HG02642 (cell line): Measurements from ENCODE around the gene XAGE1A.
"Not testable (repeated sequence)": the region's sequence is repeated elsewhere in the genome, so short reads cannot be mapped to it uniquely, and the experiment has no call there.

Experiments used
- ATAC-seq: cut with Tn5 transposase; IDR thresholded peaks from one replicate; pipeline ENCODE4 v1.9.1; 2021; ENCODE audit warnings: mild to moderate bottlenecking; ENCODE audit not compliant: unreplicated experiment, poor library complexity

Gene XAGE1A

GRCh38 chrX:52495545-52496418, at the start of gene XAGE1A:
Gene XAGE1A (plus strand): TSS chrX:52495808. CDS start chrX:52497362, 1,554 bp downstream.
- ATAC-seq: not testable (repeated sequence)

- ATAC-seq: not testable (repeated sequence)
Measured at GRCh38 chrX:52452031-52452430, 43.6 kb upstream of the XAGE1A start.

GRCh38 chrX:52471301-52471700, 24.3 kb upstream of the XAGE1A start:
- not testable (repeated sequence) for ATAC-seq

- ATAC-seq: not testable (repeated sequence)
Measured at GRCh38 chrX:52496419-52496772, 788 bp downstream of the XAGE1A start.

GRCh38 chrX:52501362-52501761, 5.8 kb downstream of the XAGE1A start:
- ATAC-seq: not testable (repeated sequence)

- ATAC-seq: no peak
Measured at GRCh38 chrX:52504551-52504950, 8.9 kb downstream of the XAGE1A start.

- no peak for ATAC-seq
Measured at GRCh38 chrX:52507331-52507730, 11.7 kb downstream of the XAGE1A start.

- no peak for ATAC-seq
Measured at GRCh38 chrX:52509916-52510315, 14.3 kb downstream of the XAGE1A start.

GRCh38 chrX:52511126-52511525, 15.5 kb downstream of the XAGE1A start:
- ATAC-seq: not testable (repeated sequence)

GRCh38 chrX:52516110-52516986, 20.7 kb downstream of the XAGE1A start:
- ATAC-seq: not testable (repeated sequence)

- ATAC-seq: not testable (repeated sequence)
Measured at GRCh38 chrX:52516987-52517325, 21.3 kb downstream of the XAGE1A start, which contains the start of gene XAGE1B. Gene XAGE1B (minus strand): TSS chrX:52517063. CDS start chrX:52515527, 1,536 bp downstream.

- ATAC-seq: not testable (repeated sequence)
Measured at GRCh38 chrX:52541051-52541450, 45.4 kb downstream of the XAGE1A start.

- ATAC-seq: no peak
Measured at GRCh38 chrX:52542311-52542710, 46.7 kb downstream of the XAGE1A start.

- ATAC-seq: no peak
Measured at GRCh38 chrX:52544147-52544840, 48.7 kb downstream of the XAGE1A start.

GRCh38 chrX:52548769-52549168, 53.2 kb downstream of the XAGE1A start:
- ATAC-seq: not testable (repeated sequence)
